Keratinocyte (primary cell): ENCODE measurements around the gene NFATC3. TPM values are rescaled to one million over a fixed set of nuclear protein-coding genes. Genes with fewer than 3 reads are reported as not detected.

ENCODE experiments used
- DNase-seq: peaks from one replicate; pipeline ENCODE4 v3.0.0-alpha.2; 2011; ENCODE audit warnings: low read depth, missing footprints, low spot score
- FAIRE-seq: peaks from 2 replicates; lab custom pipeline; 2011; peaks lifted over from hg19 to GRCh38; lab: Jason Lieb, UNC
- H2AFZ ChIP-seq: 2 replicates; pipeline ENCODE4 v1.6.0; 2012; ENCODE audit warnings: low read length, control low read depth, inconsistent platforms; ENCODE audit not compliant: control insufficient read depth
- H3K27ac ChIP-seq: 2 replicates; pipeline ENCODE4 v1.5.1; 2011; ENCODE audit warnings: low read length; ENCODE audit not compliant: control insufficient read depth, insufficient read depth
- H3K27me3 ChIP-seq: 3 replicates; pipeline ENCODE4 v1.6.0; 2011; ENCODE audit warnings: low read length; ENCODE audit not compliant: control insufficient read depth, insufficient read depth; ENCODE audit errors: extremely low read depth
- H3K36me3 ChIP-seq, 2 experiments: 2 replicates in 1 of 2; 3 replicates in 1 of 2; pipeline ENCODE4 v1.5.1; 2011; ENCODE audit warnings: low read length in 2 of 2, mild to moderate bottlenecking in 1 of 2; ENCODE audit not compliant: control insufficient read depth in 2 of 2, insufficient read depth in 2 of 2; ENCODE audit errors: extremely low read depth in 1 of 2
- H3K4me1 ChIP-seq: 3 replicates; pipeline ENCODE4 v1.5.1; 2011; ENCODE audit warnings: low read length; ENCODE audit not compliant: control insufficient read depth, insufficient read depth; ENCODE audit errors: extremely low read depth
- H3K4me2 ChIP-seq: 3 replicates; pipeline ENCODE4 v1.6.0; 2011; ENCODE audit warnings: low read depth, low read length; ENCODE audit not compliant: control insufficient read depth, insufficient read depth; ENCODE audit errors: extremely low read depth
- H3K4me3 ChIP-seq, 3 experiments: fragments of 200-600 bp in 1 of 3; sonication (generic) in 1 of 3; 2 replicates in 2 of 3; 3 replicates in 1 of 3; pipeline ENCODE4 v1.5.1; 2011 to 2016; ENCODE audit warnings: low read length in 3 of 3, mild to moderate bottlenecking in 3 of 3, control low read depth in 2 of 3, inconsistent platforms in 1 of 3, low read depth in 1 of 3, mixed read lengths in 1 of 3, mixed run types in 1 of 3, moderate library complexity in 1 of 3; ENCODE audit not compliant: control insufficient read depth in 2 of 3, insufficient read depth in 2 of 3; ENCODE audit errors: extremely low read depth in 1 of 3
- H3K79me2 ChIP-seq: 2 replicates; pipeline ENCODE4 v1.6.0; 2012; ENCODE audit warnings: low read length; ENCODE audit not compliant: control insufficient read depth, insufficient read depth
- H3K9ac ChIP-seq: 3 replicates; pipeline ENCODE4 v1.6.0; 2011; ENCODE audit warnings: low read length; ENCODE audit not compliant: control insufficient read depth, insufficient read depth; ENCODE audit errors: extremely low read depth
- H3K9me1 ChIP-seq: 3 replicates; pipeline ENCODE4 v1.6.0; 2011; ENCODE audit warnings: low read length; ENCODE audit not compliant: control insufficient read depth, insufficient read depth; ENCODE audit errors: extremely low read depth
- H3K9me3 ChIP-seq: 2 replicates; pipeline ENCODE4 v1.5.1; 2012; ENCODE audit warnings: low read depth, low read length; ENCODE audit not compliant: control insufficient read depth
- H4K20me1 ChIP-seq: 3 replicates; pipeline ENCODE4 v1.6.0; 2011; ENCODE audit warnings: low read length; ENCODE audit not compliant: control insufficient read depth, insufficient read depth; ENCODE audit errors: extremely low read depth
- EZH2 ChIP-seq: IDR thresholded peaks from one replicate; pipeline ENCODE4 v1.6.1; 2012; ENCODE audit warnings: inconsistent platforms, mild to moderate bottlenecking, low read length, moderate library complexity
- dilution Hi-C: fragments of 300-500 bp; cut with MboI; formaldehyde crosslinking; loops from one replicate; pipeline ENCODE4 v1.7.0; 2020; ENCODE audit warnings: low sequenced_read_pairs; ENCODE audit not compliant: extremely low pct_ligation_motif_present
- polyA plus RNA-seq, 5 experiments: library from polyadenylated mRNA; depleted of rRNA in 3 of 5; stranded (reverse) in 3 of 5; stranded (forward) in 1 of 5; unstranded in 1 of 5; fragments of >200 nt; gene quantifications; 1 replicate in 1 of 5; 2 replicates in 3 of 5; 3 replicates in 1 of 5; pipeline versions ENCODE4 v1.2.1 to v1.2.3, GENCODE V29; 2011 to 2012; ENCODE audit warnings: missing spikeins in 2 of 5, low read depth in 1 of 5, low replicate concordance in 1 of 5
- TF ChIP-seq, protein P1 (sequence below), 3 experiments: IDR thresholded peaks in 1 of 3; conservative IDR thresholded peaks in 1 of 3; optimal IDR thresholded peaks in 1 of 3; 2 replicates in 2 of 3; 3 replicates in 1 of 3; pipeline versions ENCODE3 to v1.5.1; 2011; ENCODE audit warnings: low read length in 3 of 3, mild to moderate bottlenecking in 3 of 3, moderate library complexity in 2 of 3, control low read depth in 1 of 3, inconsistent platforms in 1 of 3; ENCODE audit not compliant: insufficient read depth in 2 of 3; ENCODE audit errors: extremely low read depth in 1 of 3

The NFATC3 gene
- polyA plus RNA-seq, 1 donor (not counting 4 experiments of a cell fraction or from before 2014, with no cell fraction given): 11.5 TPM

DNA sequence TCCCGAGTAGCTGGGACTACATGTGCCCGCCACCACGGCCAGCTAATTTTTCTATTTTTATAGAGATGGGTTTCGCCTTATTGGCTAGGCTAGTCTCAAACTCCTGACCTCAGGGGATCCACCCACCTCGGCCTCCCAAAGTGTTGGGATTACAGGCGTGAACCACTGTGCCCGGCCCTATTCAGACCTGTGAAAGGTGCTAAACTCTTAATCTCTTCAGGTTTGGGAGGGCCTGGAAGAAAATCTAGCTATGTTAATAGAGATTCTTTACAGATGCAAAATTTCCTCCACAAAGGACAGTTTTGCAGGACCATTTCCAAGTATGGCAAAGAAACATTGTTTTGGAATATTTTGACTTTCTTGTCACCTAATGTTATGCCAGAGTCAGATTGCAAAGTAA is 156.9 kb downstream of the NFATC3 start:
- Histone ChIP-seq H3K9ac (no peak overlapping the region), H4K20me1 (no peaks in the 10 kb centered on the region), H3K79me2 (no peaks in the 10 kb centered on the region), H3K9me1 (peaks cover 3% of the 10 kb centered on the region), H2AFZ (no peak overlapping the region), H3K9me3 (no peaks in the 10 kb centered on the region), H3K36me3 (no peaks in the 10 kb centered on the region), H3K27ac (no peak overlapping the region), H3K4me2 (no peak overlapping the region), H3K4me3 (no peak overlapping the region), H3K4me1 (peaks cover 24% of the 10 kb centered on the region), H3K27me3 (no peaks in the 10 kb centered on the region)
- TF ChIP-seq, protein P1, sequence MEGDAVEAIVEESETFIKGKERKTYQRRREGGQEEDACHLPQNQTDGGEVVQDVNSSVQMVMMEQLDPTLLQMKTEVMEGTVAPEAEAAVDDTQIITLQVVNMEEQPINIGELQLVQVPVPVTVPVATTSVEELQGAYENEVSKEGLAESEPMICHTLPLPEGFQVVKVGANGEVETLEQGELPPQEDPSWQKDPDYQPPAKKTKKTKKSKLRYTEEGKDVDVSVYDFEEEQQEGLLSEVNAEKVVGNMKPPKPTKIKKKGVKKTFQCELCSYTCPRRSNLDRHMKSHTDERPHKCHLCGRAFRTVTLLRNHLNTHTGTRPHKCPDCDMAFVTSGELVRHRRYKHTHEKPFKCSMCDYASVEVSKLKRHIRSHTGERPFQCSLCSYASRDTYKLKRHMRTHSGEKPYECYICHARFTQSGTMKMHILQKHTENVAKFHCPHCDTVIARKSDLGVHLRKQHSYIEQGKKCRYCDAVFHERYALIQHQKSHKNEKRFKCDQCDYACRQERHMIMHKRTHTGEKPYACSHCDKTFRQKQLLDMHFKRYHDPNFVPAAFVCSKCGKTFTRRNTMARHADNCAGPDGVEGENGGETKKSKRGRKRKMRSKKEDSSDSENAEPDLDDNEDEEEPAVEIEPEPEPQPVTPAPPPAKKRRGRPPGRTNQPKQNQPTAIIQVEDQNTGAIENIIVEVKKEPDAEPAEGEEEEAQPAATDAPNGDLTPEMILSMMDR (optimal IDR thresholded peaks at IDR 0.05 in 1 of 3, IDR thresholded peaks at IDR 0.05 in 1 of 3, conservative IDR thresholded peaks at IDR 0.05 in 1 of 3; ENCODE audit: extremely low read depth in 1 of 3, insufficient read depth in 2 of 3, low read length in 3 of 3): no peak
- no peak for TF ChIP-seq EZH2
- FAIRE-seq: no peak
- dilution Hi-C loops: no loop called here
- DNase-seq: no peak

DNA sequence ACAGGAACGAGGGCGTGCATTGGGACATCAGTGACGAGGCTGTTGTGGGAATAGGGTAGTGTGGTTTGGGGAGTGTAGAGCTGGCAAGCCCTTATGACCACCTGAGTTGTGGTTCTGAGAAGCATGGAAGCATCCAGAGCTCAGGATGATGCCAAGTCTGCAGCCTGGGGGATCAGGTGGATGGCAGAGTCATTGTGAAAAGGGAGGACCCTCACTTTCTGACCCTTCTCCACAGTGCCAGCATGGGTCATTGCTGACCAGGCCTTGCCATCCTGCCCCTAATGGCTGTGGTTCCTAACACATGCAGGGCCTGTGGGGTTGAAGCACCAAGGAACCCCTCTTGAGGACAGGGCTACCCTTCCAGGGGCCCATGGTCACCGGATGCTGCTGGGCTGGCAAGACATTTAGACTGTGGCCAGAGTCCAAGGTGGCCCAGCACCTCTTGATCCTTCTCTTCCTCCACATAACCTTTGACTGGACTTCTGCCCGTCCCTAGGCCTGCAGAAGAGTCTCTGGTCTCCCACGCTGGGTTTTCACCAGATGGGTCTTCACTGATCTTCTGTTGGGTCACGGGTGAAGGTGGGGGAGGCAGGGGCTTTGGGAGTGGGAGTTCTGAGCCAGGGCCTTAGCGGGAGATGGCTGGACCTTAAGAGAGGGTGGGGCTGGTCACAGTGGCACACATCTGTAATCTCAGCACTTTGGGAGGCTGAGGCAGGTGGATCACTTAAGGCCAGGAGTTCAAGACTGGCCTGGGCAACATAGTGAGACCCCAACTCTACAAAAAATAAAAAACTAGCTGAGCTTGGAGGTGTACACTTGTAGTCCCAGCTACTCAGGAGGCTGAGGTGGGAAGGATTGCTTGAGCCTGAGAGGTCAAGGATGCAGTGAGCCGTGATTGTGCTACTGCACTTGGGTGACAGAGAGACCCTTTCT is 158.0 kb downstream of the NFATC3 start:
- Histone ChIP-seq H3K36me3 (no peaks in the 10 kb centered on the region), H3K9me1 (peaks cover 3% of the 10 kb centered on the region), H4K20me1 (no peaks in the 10 kb centered on the region), H3K27me3 (no peaks in the 10 kb centered on the region), H3K4me1 (peaks cover 18% of the 10 kb centered on the region), H2AFZ (no peak overlapping the region), H3K79me2 (no peaks in the 10 kb centered on the region), H3K27ac (no peak overlapping the region), H3K4me3 (no peak overlapping the region), H3K4me2 (no peak overlapping the region), H3K9ac (no peak overlapping the region), H3K9me3 (no peaks in the 10 kb centered on the region)
- TF ChIP-seq EZH2: no peak
- TF ChIP-seq, protein P1 (optimal IDR thresholded peaks at IDR 0.05 in 1 of 3, IDR thresholded peaks at IDR 0.05 in 1 of 3, conservative IDR thresholded peaks at IDR 0.05 in 1 of 3; ENCODE audit: extremely low read depth in 1 of 3, insufficient read depth in 2 of 3, low read length in 3 of 3): no peak
- FAIRE-seq (no peak), DNase-seq (no peak)
- dilution Hi-C loops: no loop called here
